Measurements from ENCODE around the gene CCDC154.

CCDC154 gene

GRCh38 chr16:1398826-1399581, 45.4 kb downstream of the CCDC154 start:
- intact Hi-C loops (cut with DNase I): no loop called here

GRCh38 chr16:1398351-1398750, 46.0 kb downstream of the CCDC154 start:
- no peak for DNase-seq
- intact Hi-C loops (cut with DNase I): no loop called here

More at GRCh38 chr16:1398826-1399581, 45.4 kb downstream of the CCDC154 start:
- DNase-seq: no peak

DNA sequence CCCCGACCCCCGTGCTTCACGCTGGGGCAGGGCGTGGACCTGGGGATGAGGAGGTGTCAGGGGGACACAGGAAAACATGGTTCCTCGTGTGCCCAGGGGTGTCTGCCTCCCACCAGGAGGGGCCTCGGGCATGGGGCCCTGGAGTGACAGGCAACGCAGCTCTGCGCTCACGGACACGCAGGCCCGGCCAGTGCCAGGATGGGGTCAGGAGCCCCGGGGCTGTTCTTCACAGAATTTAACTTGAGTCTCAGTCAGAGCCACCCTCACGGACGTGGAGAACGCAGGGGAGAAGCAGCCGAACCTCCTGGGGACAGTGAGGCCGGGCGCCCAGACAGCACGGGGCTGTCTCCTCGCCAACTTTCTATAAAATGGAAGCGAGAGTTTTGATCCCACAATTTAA, 46.6 kb downstream of the CCDC154 start:
- intact Hi-C loops (cut with DNase I): no loop called here
- DNase-seq: no peak

DNA sequence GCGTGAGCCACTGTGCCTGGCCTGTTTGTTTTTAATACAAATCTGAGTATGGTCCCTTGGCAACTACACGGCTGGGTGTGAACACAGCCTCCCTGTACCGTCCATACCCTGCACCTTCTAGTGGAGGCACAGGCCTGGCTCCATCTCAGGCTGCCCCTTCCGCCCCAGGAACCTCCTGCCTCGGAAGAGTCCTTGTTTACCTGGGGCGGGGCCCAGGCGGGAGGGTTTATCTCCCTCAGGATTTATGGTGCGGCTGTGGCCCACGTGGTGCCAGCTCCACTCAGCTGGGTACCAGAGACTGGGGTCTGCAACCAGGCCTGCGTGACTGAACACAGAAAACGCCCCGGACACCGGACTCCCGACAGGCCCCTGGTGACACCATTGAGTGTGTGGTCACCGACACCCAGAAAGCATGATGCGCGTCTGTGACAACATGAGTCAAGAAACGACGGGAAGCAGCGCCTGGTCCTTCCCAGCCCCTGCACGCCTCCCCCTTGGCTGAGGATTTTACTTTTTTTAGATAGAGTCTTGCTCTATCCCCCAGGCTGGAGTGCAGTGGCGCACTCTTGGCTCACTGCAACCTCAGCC, 48.8 kb downstream of the CCDC154 start:
- intact Hi-C loops (cut with DNase I): no loop called here
- no peak for DNase-seq

DNA sequence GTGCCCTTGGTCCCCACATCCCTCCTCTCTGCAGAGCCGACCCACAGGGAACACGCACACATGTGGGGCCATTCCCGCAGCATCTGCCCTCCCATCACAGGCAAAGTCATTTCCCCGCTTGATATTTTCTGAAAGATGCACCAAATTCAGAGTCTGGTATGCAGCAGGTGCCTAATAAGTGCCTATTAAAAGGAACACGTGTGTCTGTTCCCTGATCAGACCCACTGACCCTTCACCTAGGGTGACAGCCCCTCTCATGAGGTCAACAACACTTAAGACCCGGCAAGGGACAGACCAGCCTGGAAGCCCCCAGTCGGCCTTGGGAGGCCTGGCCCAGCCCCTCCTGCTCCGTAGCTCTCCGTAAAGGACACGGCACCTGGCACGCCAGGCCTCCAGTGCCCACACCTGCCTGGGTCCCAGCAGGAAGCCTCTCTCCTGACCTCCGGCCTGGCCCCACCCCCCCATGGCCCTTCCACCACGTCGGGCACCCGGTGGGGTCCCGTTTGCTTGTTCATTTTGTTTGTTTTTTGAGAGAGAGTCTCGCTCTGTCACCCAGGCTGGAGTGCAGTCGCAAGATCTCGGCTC, 49.9 kb downstream of the CCDC154 start:
- intact Hi-C loops (cut with DNase I): no loop called here
- DNase-seq: no peak

- no peak for DNase-seq
- intact Hi-C loops (cut with DNase I): no loop called here
These were observed 50.7 kb downstream of the CCDC154 start for GRCh38 chr16:1393613-1394176.

DNA sequence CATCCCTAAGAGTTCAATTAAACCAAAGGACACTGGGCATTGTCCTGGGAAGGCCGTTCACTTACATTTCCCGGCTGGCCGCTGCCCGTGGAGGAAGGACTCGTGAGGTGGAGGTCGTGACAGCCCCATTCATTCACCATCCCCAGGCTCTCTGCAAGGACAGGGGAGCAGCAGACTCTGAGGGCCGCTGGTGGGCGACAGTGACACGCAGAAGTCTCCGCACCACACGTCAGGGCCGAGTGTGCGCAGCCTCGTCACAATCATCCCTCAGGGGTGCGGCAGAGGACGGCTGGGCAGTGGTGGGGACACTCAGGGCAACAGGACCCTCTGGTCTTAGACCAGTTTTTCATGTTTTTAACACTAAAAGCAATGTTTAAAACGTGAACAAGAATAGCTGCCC, 51.5 kb downstream of the CCDC154 start:
- no peak for DNase-seq
- intact Hi-C loops (cut with DNase I): no loop called here

- intact Hi-C loops (cut with DNase I): no loop called here
- no peak for DNase-seq
These were observed 54.0 kb downstream of the CCDC154 start for GRCh38 chr16:1390239-1390779.

GRCh38 chr16:1389762-1390161, 54.6 kb downstream of the CCDC154 start:
- no peak for DNase-seq
- intact Hi-C loops (cut with DNase I): no loop called here

GRCh38 chr16:1387331-1387730, 57.0 kb downstream of the CCDC154 start:
- no peak for DNase-seq

GRCh38 chr16:1385232-1385631, 59.1 kb downstream of the CCDC154 start:
- peak in 2 of 10 donors; percentile 31 to 82 for DNase-seq
- intact Hi-C loops (cut with DNase I): no loop called here

More at GRCh38 chr16:1387331-1387730, 57.0 kb downstream of the CCDC154 start:
- intact Hi-C loops (cut with DNase I): no loop called here

Measured in posterior cingulate gyrus (tissue), 11 donors.